GM12878 (cell line): ENCODE measurements around the gene ISM1. TPM values are rescaled to one million over a fixed set of nuclear protein-coding genes. Genes with fewer than 3 reads are reported as not detected.

Experiments used
- ATAC-seq: fragments of 200-7000 bp; cut with Tn5 transposase; 3 replicates; pipeline ENCODE4 v1.9.1; 2020; ENCODE audit warnings: mild to moderate bottlenecking, moderate library complexity
- BruUV-seq: library from RNA; stranded (reverse); fragments of 400-500 nt; replicated peaks from 2 replicates; lab custom pipeline; 2021; lab: Mats Ljungman, UMichigan
- CTCF ChIA-PET: fragments of 300-600 bp; sonication (Branson Sonifier 250); formaldehyde crosslinking; extraction: SDS; loops from one replicate; lab custom pipeline; 2021; ENCODE audit warnings: inconsistent platforms; lab: Yijun Ruan, JAX
- POLR2A ChIA-PET: fragments of 350-600 bp; formaldehyde crosslinking; extraction: SDS; loops from one replicate; lab custom pipeline; 2021; ENCODE audit warnings: inconsistent platforms; lab: Charles Lee
- RAD21 ChIA-PET: fragments of 300-600 bp; sonication (Branson Sonifier 250); formaldehyde crosslinking; loops from one replicate; lab custom pipeline; 2023; ENCODE audit warnings: antibody characterized with exemption; ENCODE audit not compliant: unreplicated experiment; lab: Charles Lee
- SMC1A ChIA-PET: fragments of 300-600 bp; sonication (Branson Sonifier 250); formaldehyde crosslinking; loops from one replicate; lab custom pipeline; 2023; ENCODE audit not compliant: unreplicated experiment, uncharacterized antibody; lab: Charles Lee
- DNase-seq: peaks from one replicate; pipeline ENCODE4 v3.0.0-alpha.2; 2011; ENCODE audit warnings: low read depth, low spot score
- FAIRE-seq: peaks from 3 replicates; lab custom pipeline; 2011; peaks lifted over from hg19 to GRCh38; lab: Jason Lieb, UNC
- H2AFZ ChIP-seq: 2 replicates; pipeline ENCODE4 v1.6.0; 2011; ENCODE audit warnings: low read depth, low read length, control low read depth; ENCODE audit not compliant: control insufficient read depth
- H3K27ac ChIP-seq: 2 replicates; pipeline ENCODE4 v1.5.1; 2011; ENCODE audit warnings: control low read depth; ENCODE audit not compliant: control insufficient read depth, insufficient read depth
- H3K27me3 ChIP-seq, 2 experiments: replicated peaks in 1 of 2; 2 replicates each; pipeline versions ENCODE4 v1.6.0 to v1.6.1; 2011; ENCODE audit warnings: low read length in 1 of 2; ENCODE audit not compliant: control insufficient read depth in 2 of 2, insufficient read depth in 2 of 2
- H3K36me3 ChIP-seq, 2 experiments: 2 replicates each; pipeline ENCODE4 v1.5.1; 2011; ENCODE audit warnings: low read length in 1 of 2; ENCODE audit not compliant: control insufficient read depth in 2 of 2, insufficient read depth in 2 of 2
- H3K4me1 ChIP-seq: 2 replicates; pipeline ENCODE4 v1.6.1; 2011; ENCODE audit warnings: mild to moderate bottlenecking, low read length, moderate library complexity, mixed read lengths; ENCODE audit not compliant: control insufficient read depth, insufficient read depth
- H3K4me2 ChIP-seq: 2 replicates; pipeline ENCODE4 v1.6.0; 2011; ENCODE audit warnings: control low read depth; ENCODE audit not compliant: control insufficient read depth, insufficient read depth
- H3K4me3 ChIP-seq: fragments of 200-600 bp; sonication (generic); 2 replicates; pipeline ENCODE4 v1.5.1; 2016
- H3K79me2 ChIP-seq: 2 replicates; pipeline ENCODE4 v1.6.0; 2011; ENCODE audit warnings: low read length; ENCODE audit not compliant: control insufficient read depth, insufficient read depth
- H3K9ac ChIP-seq: 2 replicates; pipeline ENCODE4 v1.8.0; 2011; ENCODE audit warnings: low read length, control low read depth, mixed read lengths; ENCODE audit not compliant: control insufficient read depth, insufficient read depth
- H3K9me3 ChIP-seq: replicated peaks from 3 replicates; pipeline ENCODE4 v1.5.1; 2011; ENCODE audit warnings: mild to moderate bottlenecking, low read length; ENCODE audit not compliant: control insufficient read depth, insufficient read depth
- H4K20me1 ChIP-seq: 2 replicates; pipeline ENCODE4 v1.6.0; 2011; ENCODE audit not compliant: control insufficient read depth, insufficient read depth
- HDAC6 ChIP-seq: fragments of 200-600 bp; sonication (generic); IDR thresholded peaks from one replicate; pipeline ENCODE4 v1.8.0; 2017; ENCODE audit warnings: antibody characterized with exemption; ENCODE audit not compliant: unreplicated experiment
- HDGF ChIP-seq: fragments of 450-650 bp; IDR thresholded peaks from 2 replicates; pipeline ENCODE4 v1.6.1; 2016; ENCODE audit warnings: antibody characterized with exemption
- MEF2B ChIP-seq: fragments of 450-650 bp; IDR thresholded peaks from 2 replicates; pipeline ENCODE4 v1.6.1; 2018; ENCODE audit warnings: mild to moderate bottlenecking, moderate library complexity; ENCODE audit not compliant: partially characterized antibody, poor library complexity, severe bottlenecking
- MYB ChIP-seq: fragments of 150-350 bp; IDR thresholded peaks from 2 replicates; pipeline ENCODE4 v1.6.1; 2014; ENCODE audit warnings: mild to moderate bottlenecking, low read depth, low read length, borderline replicate concordance
- MYC ChIP-seq: IDR thresholded peaks from 2 replicates; pipeline ENCODE4 v1.6.1; 2011; ENCODE audit warnings: mild to moderate bottlenecking, low read length, moderate library complexity, inconsistent platforms; ENCODE audit not compliant: insufficient read depth, insufficient replicate concordance, insufficient read length, severe bottlenecking
- NBN ChIP-seq: fragments of 450-650 bp; IDR thresholded peaks from 2 replicates; pipeline ENCODE4 v1.6.1; 2016
- RCOR1 ChIP-seq: conservative IDR thresholded peaks from 2 replicates; pipeline ENCODE4 v1.6.1; 2012; ENCODE audit warnings: low read depth, low read length, improper control_type of control experiment
- SREBF2 ChIP-seq: IDR thresholded peaks from 2 replicates; pipeline ENCODE4 v1.6.1; 2012; ENCODE audit warnings: mild to moderate bottlenecking, low read length
- WRNIP1 ChIP-seq: IDR thresholded peaks from 2 replicates; pipeline ENCODE4 v1.6.1; 2011; ENCODE audit warnings: low read depth, low read length, improper control_type of control experiment, borderline replicate concordance
- WGBS: methylation state at CpG from one replicate; pipeline ENCODE4 v1.1.6; 2016; ENCODE audit warnings: low lambda C conversion rate; ENCODE audit not compliant: insufficient replicate concordance, insufficient coverage; ENCODE audit errors: missing lambda C conversion rate; 5-methylcytosine and 5-hydroxymethylcytosine counted together
- in situ Hi-C: fragments of 300-500 bp; cut with MboI; formaldehyde crosslinking; loops from 9 replicates; pipeline ENCODE4 v1.14.3; 2018; ENCODE audit warnings: mixed read lengths
- intact Hi-C: fragments of 100-400 bp; cut with micrococcal nuclease; formaldehyde crosslinking; loops from one replicate; pipeline ENCODE4 v1.14.2; 2022; ENCODE audit not compliant: unreplicated experiment
- polyA plus RNA-seq, 11 experiments: library from polyadenylated mRNA; depleted of rRNA in 4 of 11; unstranded in 6 of 11; stranded (reverse) in 5 of 11; fragments of >200 nt; fragmentation: Nextera tagmentation in 4 of 11; fragmentation: Illumina TruSeq in 1 of 11; extraction: Ambion mirVana in 4 of 11; extraction: Trizol in 1 of 11; gene quantifications; 1 replicate in 1 of 11; 2 replicates in 10 of 11; pipeline versions ENCODE4 v1.2.1 to v1.2.3, GENCODE V29; 2011 to 2016; ENCODE audit warnings: inconsistent platforms in 2 of 11, missing spikeins in 2 of 11, low read depth in 1 of 11
- total RNA-seq, 4 experiments: library from RNA; depleted of rRNA in 3 of 4; stranded (reverse); fragments of >200 nt in 3 of 4; fragmentation: Illumina TruSeq in 1 of 4; extraction: Trizol in 1 of 4; gene quantifications; 2 replicates each; pipeline versions ENCODE4 v1.2.1 to v1.2.3, GENCODE V29; 2013 to 2021
- TF ChIP-seq, protein P1 (sequence below): IDR thresholded peaks from 2 replicates; pipeline ENCODE4 v1.6.1; 2012; ENCODE audit warnings: low read depth, low read length, improper control_type of control experiment
- TF ChIP-seq, protein P2 (sequence below): fragments of 450-650 bp; IDR thresholded peaks from 2 replicates; pipeline ENCODE4 v1.6.1; 2014; ENCODE audit warnings: mild to moderate bottlenecking

The ISM1 gene
- total and polyA plus RNA-seq, 10 of the 15 experiments (the other 5 are each of a cell fraction or from before 2014, with no cell fraction given), result 0.01 to 0.03 TPM; not detected in 8

DNA sequence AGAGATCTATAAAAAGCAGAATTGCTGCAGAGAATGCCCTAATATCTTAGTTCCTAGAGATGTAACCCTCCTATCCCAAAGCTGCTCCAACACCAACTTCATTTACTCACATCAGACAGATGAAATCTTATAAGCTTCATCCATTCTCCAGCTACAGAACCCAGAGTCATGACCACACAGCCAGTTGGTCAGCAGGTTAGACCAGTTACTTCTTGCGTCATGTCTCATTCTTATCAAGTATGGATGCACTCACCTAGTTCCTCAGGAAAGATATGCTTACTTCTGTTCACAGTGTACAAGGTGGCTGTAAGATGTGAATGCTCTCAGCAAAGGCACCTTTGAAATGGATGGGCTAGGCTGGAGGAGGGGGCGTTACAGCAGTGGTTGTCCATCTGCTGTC, 47.9 kb upstream of the ISM1 start:
- intact Hi-C loops, result no loop called here
- Histone ChIP-seq H3K27ac (no peak overlapping the region), H3K36me3 (no peaks in the 10 kb centered on the region), H3K9me3 (no peaks in the 10 kb centered on the region; the same call in 2 of the 3 replicates), H4K20me1 (no peaks in the 10 kb centered on the region), H3K27me3 (no peaks in the 10 kb centered on the region; a peak in 1 of 4 replicates)
- FAIRE-seq, result no peak
- POLR2A ChIA-PET, result no interaction called here
- 41% methylated on average over 2 of the region's 2 CpGs for WGBS
- TF ChIP-seq NBN (no peak), MYC (no peak), MYB (no peak), WRNIP1 (no peak), SREBF2 (no peak), MEF2B (no peak), RCOR1 (no peak), HDAC6 (no peak), HDGF (no peak)
- TF ChIP-seq, protein P1, sequence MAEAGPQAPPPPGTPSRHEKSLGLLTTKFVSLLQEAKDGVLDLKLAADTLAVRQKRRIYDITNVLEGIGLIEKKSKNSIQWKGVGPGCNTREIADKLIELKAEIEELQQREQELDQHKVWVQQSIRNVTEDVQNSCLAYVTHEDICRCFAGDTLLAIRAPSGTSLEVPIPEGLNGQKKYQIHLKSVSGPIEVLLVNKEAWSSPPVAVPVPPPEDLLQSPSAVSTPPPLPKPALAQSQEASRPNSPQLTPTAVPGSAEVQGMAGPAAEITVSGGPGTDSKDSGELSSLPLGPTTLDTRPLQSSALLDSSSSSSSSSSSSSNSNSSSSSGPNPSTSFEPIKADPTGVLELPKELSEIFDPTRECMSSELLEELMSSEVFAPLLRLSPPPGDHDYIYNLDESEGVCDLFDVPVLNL, result no peak
- TF ChIP-seq, protein P2, sequence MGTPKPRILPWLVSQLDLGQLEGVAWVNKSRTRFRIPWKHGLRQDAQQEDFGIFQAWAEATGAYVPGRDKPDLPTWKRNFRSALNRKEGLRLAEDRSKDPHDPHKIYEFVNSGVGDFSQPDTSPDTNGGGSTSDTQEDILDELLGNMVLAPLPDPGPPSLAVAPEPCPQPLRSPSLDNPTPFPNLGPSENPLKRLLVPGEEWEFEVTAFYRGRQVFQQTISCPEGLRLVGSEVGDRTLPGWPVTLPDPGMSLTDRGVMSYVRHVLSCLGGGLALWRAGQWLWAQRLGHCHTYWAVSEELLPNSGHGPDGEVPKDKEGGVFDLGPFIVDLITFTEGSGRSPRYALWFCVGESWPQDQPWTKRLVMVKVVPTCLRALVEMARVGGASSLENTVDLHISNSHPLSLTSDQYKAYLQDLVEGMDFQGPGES, result no peak
- TF ChIP-seq, all 136 proteins: peak for 0
- DNase-seq (no peak), ATAC-seq (no peak)
- Histone ChIP-seq H3K4me3 (no peak overlapping the region), H3K4me2 (no peak overlapping the region), H2AFZ (no peak overlapping the region), H3K9ac (no peak overlapping the region), H3K79me2 (no peaks in the 10 kb centered on the region), H3K4me1 (no peaks in the 10 kb centered on the region)
- CTCF ChIA-PET, result no interaction called here
- RAD21 ChIA-PET, result no interaction called here
- BruUV-seq, result no TSS peak
- in situ Hi-C loops, result no loop called here
- SMC1A ChIA-PET, result no interaction called here
